Peyer's patch (tissue), 4 donors: ENCODE results near the gene PLEKHM2.

Experiments used
- POLR2A ChIP-seq, 2 donors: fragments of 450-650 bp; IDR thresholded peaks; one replicate each; pipeline ENCODE4 v1.5.1; 2017; ENCODE audit warnings: antibody characterized with exemption in 2 of 2, mild to moderate bottlenecking in 2 of 2, moderate library complexity in 2 of 2
- TF ChIP-seq, protein P1 (sequence below), 6 experiments: fragments of 450-650 bp in 4 of 6; fragments of 200-600 bp in 2 of 6; sonication (generic) in 1 of 6; IDR thresholded peaks; one replicate each; pipeline ENCODE4 v1.5.1; 2017 to 2019; ENCODE audit warnings: antibody characterized with exemption in 6 of 6, mild to moderate bottlenecking in 3 of 6, moderate library complexity in 1 of 6

DNA sequence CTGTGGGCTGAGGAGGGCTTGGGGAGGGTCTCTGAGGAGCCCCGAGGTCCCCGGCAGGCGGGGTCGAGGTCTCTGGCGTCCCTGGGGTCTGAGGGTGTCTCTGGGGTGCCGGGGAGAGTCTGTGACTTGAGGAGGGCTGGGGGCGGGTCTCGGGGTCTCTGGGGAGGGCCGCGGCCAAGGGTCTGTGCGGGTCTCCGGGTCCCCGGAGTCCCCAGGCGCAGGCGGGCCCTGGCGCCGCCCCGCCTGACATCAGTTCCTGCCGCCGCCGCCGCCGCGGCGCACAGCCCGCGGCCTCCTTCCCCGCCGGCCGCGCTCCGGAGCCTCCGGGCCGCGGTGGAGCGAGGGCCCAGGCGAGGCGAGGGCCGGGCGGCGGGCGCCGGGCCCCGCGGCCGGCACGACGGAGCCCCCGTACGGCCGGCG lies at the start of gene PLEKHM2:
- TF ChIP-seq, protein P1, sequence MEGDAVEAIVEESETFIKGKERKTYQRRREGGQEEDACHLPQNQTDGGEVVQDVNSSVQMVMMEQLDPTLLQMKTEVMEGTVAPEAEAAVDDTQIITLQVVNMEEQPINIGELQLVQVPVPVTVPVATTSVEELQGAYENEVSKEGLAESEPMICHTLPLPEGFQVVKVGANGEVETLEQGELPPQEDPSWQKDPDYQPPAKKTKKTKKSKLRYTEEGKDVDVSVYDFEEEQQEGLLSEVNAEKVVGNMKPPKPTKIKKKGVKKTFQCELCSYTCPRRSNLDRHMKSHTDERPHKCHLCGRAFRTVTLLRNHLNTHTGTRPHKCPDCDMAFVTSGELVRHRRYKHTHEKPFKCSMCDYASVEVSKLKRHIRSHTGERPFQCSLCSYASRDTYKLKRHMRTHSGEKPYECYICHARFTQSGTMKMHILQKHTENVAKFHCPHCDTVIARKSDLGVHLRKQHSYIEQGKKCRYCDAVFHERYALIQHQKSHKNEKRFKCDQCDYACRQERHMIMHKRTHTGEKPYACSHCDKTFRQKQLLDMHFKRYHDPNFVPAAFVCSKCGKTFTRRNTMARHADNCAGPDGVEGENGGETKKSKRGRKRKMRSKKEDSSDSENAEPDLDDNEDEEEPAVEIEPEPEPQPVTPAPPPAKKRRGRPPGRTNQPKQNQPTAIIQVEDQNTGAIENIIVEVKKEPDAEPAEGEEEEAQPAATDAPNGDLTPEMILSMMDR (IDR thresholded peaks at IDR 0.05): no peak
- peak; percentile 27 to 29 for TF ChIP-seq POLR2A (IDR thresholded peaks at IDR 0.05)
